Medulla oblongata (tissue), 1 donor: Measurements from ENCODE around the gene PRKCE.

Experiments
- DNase-seq: peaks from one replicate; pipeline ENCODE4 v3.0.0-alpha.2; 2015; ENCODE audit errors: extremely low spot score

The PRKCE gene

GRCh38 chr2:45962177-45962921, 310.9 kb downstream of the PRKCE start:
- peak; percentile 74 for DNase-seq

- no peak for DNase-seq
These were observed 312.3 kb downstream of the PRKCE start for GRCh38 chr2:45963816-45964215.

GRCh38 chr2:45964223-45964841, 312.9 kb downstream of the PRKCE start:
- DNase-seq = peak; percentile 20

- DNase-seq = no peak
These were observed 313.4 kb downstream of the PRKCE start for GRCh38 chr2:45964906-45965305.

GRCh38 chr2:45965871-45966498, 314.5 kb downstream of the PRKCE start:
- no peak for DNase-seq

GRCh38 chr2:45968946-45969584, 317.6 kb downstream of the PRKCE start:
- no peak for DNase-seq

GRCh38 chr2:45973426-45973825, 322.0 kb downstream of the PRKCE start:
- no peak for DNase-seq

- no peak for DNase-seq
These were observed 322.6 kb downstream of the PRKCE start for GRCh38 chr2:45974056-45974455.

- no peak for DNase-seq
These were observed 323.4 kb downstream of the PRKCE start for GRCh38 chr2:45974762-45975408.

GRCh38 chr2:45975752-45976517, 324.5 kb downstream of the PRKCE start:
- no peak for DNase-seq

- no peak for DNase-seq
These were observed 326.9 kb downstream of the PRKCE start for GRCh38 chr2:45978302-45978859.

- no peak for DNase-seq
These were observed 327.6 kb downstream of the PRKCE start for GRCh38 chr2:45979065-45979464.

GRCh38 chr2:45980161-45980865, 328.8 kb downstream of the PRKCE start:
- no peak for DNase-seq

- no peak for DNase-seq
These were observed 330.0 kb downstream of the PRKCE start for GRCh38 chr2:45981384-45981930.

GRCh38 chr2:45982096-45982495, 330.6 kb downstream of the PRKCE start:
- DNase-seq = no peak

- DNase-seq = no peak
These were observed 331.7 kb downstream of the PRKCE start for GRCh38 chr2:45983213-45983612.

GRCh38 chr2:45984366-45984765, 332.9 kb downstream of the PRKCE start:
- no peak for DNase-seq

GRCh38 chr2:45984896-45985473, 333.5 kb downstream of the PRKCE start:
- no peak for DNase-seq

- peak; percentile 42 for DNase-seq
These were observed 335.0 kb downstream of the PRKCE start for GRCh38 chr2:45986509-45986908.

GRCh38 chr2:45987856-45988255, 336.4 kb downstream of the PRKCE start:
- DNase-seq = peak; percentile 11
